B cell (primary cell): Measurements from ENCODE around the gene CHST11. TPM values are rescaled to one million over a fixed set of nuclear protein-coding genes. Genes with fewer than 3 reads are reported as not detected.

Experiments
- ATAC-seq: fragments of 200-7000 bp; cut with Tn5 transposase; one replicate; pipeline ENCODE4 v1.10.0; 2021; ENCODE audit warnings: low read depth, mild to moderate bottlenecking, moderate number of reproducible peaks, moderate library complexity
- CTCF ChIA-PET: fragments of 350-600 bp; sonication (Branson Sonifier 250); formaldehyde crosslinking; loops from one replicate; lab custom pipeline; 2021; ENCODE audit warnings: antibody characterized with exemption, inconsistent platforms; lab: Charles Lee
- POLR2A ChIA-PET: fragments of 350-600 bp; sonication (Branson Sonifier 250); formaldehyde crosslinking; loops from one replicate; lab custom pipeline; 2021; ENCODE audit warnings: antibody characterized with exemption; lab: Charles Lee
- DNase-seq: peaks from one replicate; pipeline ENCODE4 v3.0.0; 2013
- H2AFZ ChIP-seq: 2 replicates; pipeline ENCODE4 v1.6.1; 2012; ENCODE audit warnings: mild to moderate bottlenecking, low read depth, low read length; ENCODE audit not compliant: insufficient read depth, poor library complexity, severe bottlenecking
- H3K27ac ChIP-seq, 2 donors: 1 replicate in 1 of 2; 2 replicates in 1 of 2; pipeline ENCODE4 v1.5.1; 2012 to 2013; ENCODE audit warnings: low read length in 2 of 2, mild to moderate bottlenecking in 2 of 2, moderate library complexity in 1 of 2
- H3K27me3 ChIP-seq, 4 experiments: fragments of 200-600 bp in 1 of 4; sonication (generic) in 1 of 4; replicated peaks in 1 of 4; 1 replicate in 2 of 4; 2 replicates in 2 of 4; pipeline versions ENCODE4 v1.6.1 to v1.7.0; 2013 to 2016; ENCODE audit warnings: low read length in 3 of 4, mild to moderate bottlenecking in 2 of 4, mixed read lengths in 1 of 4, moderate library complexity in 1 of 4; ENCODE audit not compliant: insufficient read depth in 4 of 4, control insufficient read depth in 3 of 4; ENCODE audit errors: control extremely low read depth in 1 of 4
- H3K36me3 ChIP-seq, 2 experiments: replicated peaks in 1 of 2; 1 replicate in 1 of 2; 2 replicates in 1 of 2; pipeline versions ENCODE4 v1.6.1 to v1.7.1; 2013; ENCODE audit warnings: low read length in 1 of 2; ENCODE audit not compliant: insufficient read depth in 2 of 2, control insufficient read depth in 1 of 2; ENCODE audit errors: control extremely low read depth in 1 of 2, extremely low read depth in 1 of 2
- H3K4me1 ChIP-seq, 2 donors: fragments of 200-600 bp in 1 of 2; sonication (generic) in 1 of 2; 1 replicate in 1 of 2; 2 replicates in 1 of 2; pipeline versions ENCODE4 v1.5.1 to v1.6.1; 2013 to 2017; ENCODE audit warnings: low read length in 2 of 2; ENCODE audit not compliant: control insufficient read depth in 2 of 2, insufficient read depth in 2 of 2
- H3K4me2 ChIP-seq: replicated peaks from 2 replicates; pipeline ENCODE3; 2012; ENCODE audit warnings: mild to moderate bottlenecking, low read depth, low read length; ENCODE audit not compliant: poor library complexity, severe bottlenecking
- H3K4me3 ChIP-seq, 5 experiments: fragments of 200-600 bp in 1 of 5; sonication (generic) in 1 of 5; 1 replicate in 3 of 5; 2 replicates in 2 of 5; pipeline versions ENCODE4 v1.5.1 to v1.7.0; 2011 to 2016; ENCODE audit warnings: low read length in 4 of 5, mild to moderate bottlenecking in 4 of 5, low read depth in 2 of 5, control low read depth in 1 of 5, moderate library complexity in 1 of 5; ENCODE audit not compliant: insufficient read depth in 1 of 5; ENCODE audit errors: control extremely low read depth in 1 of 5, extremely low read depth in 1 of 5
- H3K79me2 ChIP-seq: fragments of 200-600 bp; sonication (generic); one replicate; pipeline ENCODE4 v1.6.0; 2016; ENCODE audit warnings: low read length; ENCODE audit not compliant: control insufficient read depth, insufficient read depth
- H3K9ac ChIP-seq: fragments of 200-600 bp; sonication (generic); 2 replicates; pipeline ENCODE4 v1.6.1; 2017; ENCODE audit warnings: mild to moderate bottlenecking, low read length, moderate library complexity
- H3K9me3 ChIP-seq, 3 donors: one replicate each; pipeline versions ENCODE4 v1.6.1 to v1.7.1; 2013; ENCODE audit warnings: low read length in 2 of 3; ENCODE audit not compliant: control insufficient read depth in 2 of 3, insufficient read depth in 1 of 3; ENCODE audit errors: control extremely low read depth in 1 of 3
- H4K20me1 ChIP-seq: 2 replicates; pipeline ENCODE4 v1.6.0; 2012; ENCODE audit warnings: mild to moderate bottlenecking, low read length; ENCODE audit not compliant: insufficient read depth, control insufficient read depth, poor library complexity, severe bottlenecking
- H3K27ac Mint-ChIP-seq: one replicate; pipeline ENCODE4 v1.8.0; 2021; ENCODE audit warnings: mixed read lengths
- H3K27me3 Mint-ChIP-seq: one replicate; pipeline ENCODE4 v1.8.0; 2021; ENCODE audit warnings: mixed read lengths
- H3K4me1 Mint-ChIP-seq: one replicate; pipeline ENCODE4 v1.8.0; 2021; ENCODE audit warnings: mixed read lengths
- H3K4me3 Mint-ChIP-seq: one replicate; pipeline ENCODE4 v1.8.0; 2021; ENCODE audit warnings: mixed read lengths
- H3K9me3 Mint-ChIP-seq: one replicate; pipeline ENCODE4 v1.8.0; 2022; ENCODE audit warnings: mixed read lengths; ENCODE audit not compliant: insufficient read depth
- EZH2 ChIP-seq: IDR thresholded peaks from 2 replicates; pipeline ENCODE4 v1.6.1; 2012; ENCODE audit warnings: borderline replicate concordance, low read depth, mild to moderate bottlenecking, moderate library complexity, low read length; ENCODE audit not compliant: insufficient read depth, poor library complexity, severe bottlenecking
- WGBS: methylation state at CpG from one replicate; pipeline ENCODE4 v1.1.5; 2013; ENCODE audit warnings: missing lambda C conversion rate; ENCODE audit not compliant: insufficient coverage; 5-methylcytosine and 5-hydroxymethylcytosine counted together
- intact Hi-C: fragments of 100-400 bp; cut with micrococcal nuclease; formaldehyde crosslinking; loops from one replicate; pipeline ENCODE4 v1.10.0; 2022
- polyA plus RNA-seq: library from polyadenylated mRNA; depleted of rRNA; stranded (reverse); fragments of >200 nt; gene quantifications from 2 replicates; pipeline ENCODE4 v1.2.3, GENCODE V29; 2012
- total RNA-seq, 2 donors: library from RNA; stranded (reverse); fragments of 120-200 nt in 1 of 2; gene quantifications; 1 replicate in 1 of 2; 2 replicates in 1 of 2; pipeline versions ENCODE4 v1.2.3 to v1.2.4, GENCODE V29; 2013 to 2022
- TF ChIP-seq, protein P1 (sequence below): fragments of 200-600 bp; IDR thresholded peaks from one replicate; pipeline ENCODE4 v1.8.0; 2022; ENCODE audit warnings: antibody characterized with exemption, mild to moderate bottlenecking

The CHST11 gene
- total and polyA plus RNA-seq, 2 donors (not counting 1 experiment from before 2014, with no cell fraction given), result 46.3 to 152 TPM

- ATAC-seq, result no peak
Observed at GRCh38 chr12:104460973-104461698, 4.4 kb downstream of the CHST11 start.

More at GRCh38 chr12:104460973-104461698, 4.4 kb downstream of the CHST11 start:
- intact Hi-C loops, result loop anchor here (2.0 kb wide), 1 partner anchor 18 kb away; no protein-coding TSS in a partner anchor
- H3K9me3 Mint-ChIP-seq, result no peaks in the 10 kb centered on the region
- peaks cover 64% of the 10 kb centered on the region for H3K4me1 Mint-ChIP-seq
- no peaks in the 10 kb centered on the region for H3K27me3 Mint-ChIP-seq
- DNase-seq, result no peak
- peak overlapping the region; percentile 94 for H3K4me2 ChIP-seq
- CTCF ChIA-PET, result interaction anchor here (0.8 to 1.5 kb wide), 3 partner anchors 8 to 186 kb away, joined by 3 to 4 read pairs (median 3); no protein-coding TSS in a partner anchor
- H4K20me1 ChIP-seq, result no peaks in the 10 kb centered on the region
- H3K27ac Mint-ChIP-seq, result peak overlapping the region; percentile 92
- WGBS, result 28% methylated on average over 5 of the region's 5 CpGs
- H3K9ac ChIP-seq, result no peak overlapping the region
- H3K79me2 ChIP-seq, result peaks cover 84% of the 10 kb centered on the region
- no peak overlapping the region for H2AFZ ChIP-seq
- POLR2A ChIA-PET, result interaction anchor here (1.9 kb wide), 1 partner anchor 12 kb away, joined by 7 read pairs; no protein-coding TSS in a partner anchor
- H3K4me3 Mint-ChIP-seq, result peak overlapping the region; percentile 76
- H3K36me3 ChIP-seq, result no peaks in the 10 kb centered on the region
- H3K27ac ChIP-seq, result peak overlapping the region; percentile 54 to 92
- TF ChIP-seq, protein P1, sequence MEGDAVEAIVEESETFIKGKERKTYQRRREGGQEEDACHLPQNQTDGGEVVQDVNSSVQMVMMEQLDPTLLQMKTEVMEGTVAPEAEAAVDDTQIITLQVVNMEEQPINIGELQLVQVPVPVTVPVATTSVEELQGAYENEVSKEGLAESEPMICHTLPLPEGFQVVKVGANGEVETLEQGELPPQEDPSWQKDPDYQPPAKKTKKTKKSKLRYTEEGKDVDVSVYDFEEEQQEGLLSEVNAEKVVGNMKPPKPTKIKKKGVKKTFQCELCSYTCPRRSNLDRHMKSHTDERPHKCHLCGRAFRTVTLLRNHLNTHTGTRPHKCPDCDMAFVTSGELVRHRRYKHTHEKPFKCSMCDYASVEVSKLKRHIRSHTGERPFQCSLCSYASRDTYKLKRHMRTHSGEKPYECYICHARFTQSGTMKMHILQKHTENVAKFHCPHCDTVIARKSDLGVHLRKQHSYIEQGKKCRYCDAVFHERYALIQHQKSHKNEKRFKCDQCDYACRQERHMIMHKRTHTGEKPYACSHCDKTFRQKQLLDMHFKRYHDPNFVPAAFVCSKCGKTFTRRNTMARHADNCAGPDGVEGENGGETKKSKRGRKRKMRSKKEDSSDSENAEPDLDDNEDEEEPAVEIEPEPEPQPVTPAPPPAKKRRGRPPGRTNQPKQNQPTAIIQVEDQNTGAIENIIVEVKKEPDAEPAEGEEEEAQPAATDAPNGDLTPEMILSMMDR, result no peak
- no peak for TF ChIP-seq EZH2
- peak overlapping the region in 2 of 5 experiments; percentile 2 to 4 for H3K4me3 ChIP-seq
- no peaks in the 10 kb centered on the region for H3K27me3 ChIP-seq
- H3K9me3 ChIP-seq, result no peaks in the 10 kb centered on the region
- peaks cover 66 to 77% of the 10 kb centered on the region in 2 donors for H3K4me1 ChIP-seq
